ES-I3 (cell line): Measurements from ENCODE around the gene MITD1.
A peak's percentile ranks its signal among the peaks of the same experiment; 100 is the strongest.
"Not testable (repeated sequence)": the region's sequence is repeated elsewhere in the genome, so short reads cannot be mapped to it uniquely, and the experiment has no call there.

Experiments
- H3K36me3 ChIP-seq: 2 replicates; pipeline ENCODE4 v1.6.1; 2013; ENCODE audit warnings: mild to moderate bottlenecking, low read length, control low read depth, moderate library complexity; ENCODE audit not compliant: insufficient read depth
- H3K4me1 ChIP-seq: 2 replicates; pipeline ENCODE4 v1.6.1; 2013; ENCODE audit warnings: mild to moderate bottlenecking, control low read depth, low read length; ENCODE audit not compliant: insufficient read depth
- H3K9ac ChIP-seq: 2 replicates; pipeline ENCODE4 v1.6.1; 2013; ENCODE audit warnings: low read depth, mild to moderate bottlenecking, low read length, moderate library complexity
- H3K9me3 ChIP-seq: 2 replicates; pipeline ENCODE4 v1.6.1; 2013; ENCODE audit warnings: mild to moderate bottlenecking, low read length, moderate library complexity; ENCODE audit not compliant: control insufficient read depth, insufficient read depth

Gene MITD1

GRCh38 chr2:99140056-99140859 lies 40.6 kb downstream of the MITD1 start:
- Histone ChIP-seq H3K9ac (peak overlapping the region; percentile 88), H3K4me1 (no peaks in the 10 kb centered on the region; the same call in 1 of the 2 replicates), H3K36me3 (no peaks in the 10 kb centered on the region), H3K9me3 (no peaks in the 10 kb centered on the region)

- H3K4me1 ChIP-seq: no peaks in the 10 kb centered on the region; the same call in 1 of the 2 replicates
- H3K9me3 ChIP-seq: no peaks in the 10 kb centered on the region
- H3K9ac ChIP-seq: no peak overlapping the region
- no peaks in the 10 kb centered on the region for H3K36me3 ChIP-seq
Observed at GRCh38 chr2:99139003-99139402, 41.9 kb downstream of the MITD1 start.

GRCh38 chr2:99135044-99135556 lies 45.8 kb downstream of the MITD1 start:
- not testable (repeated sequence) for H3K36me3 ChIP-seq, H3K4me1 ChIP-seq, H3K9me3 ChIP-seq, H3K9ac ChIP-seq

- no peak overlapping the region for H3K9ac ChIP-seq
- H3K4me1 ChIP-seq: no peaks in the 10 kb centered on the region
- H3K36me3 ChIP-seq: no peaks in the 10 kb centered on the region; the same call in 1 of the 2 replicates
- no peaks in the 10 kb centered on the region for H3K9me3 ChIP-seq
Observed at GRCh38 chr2:99127981-99128380, 52.9 kb downstream of the MITD1 start.
